Muscle layer of duodenum (tissue), 2 donors: ENCODE measurements around the gene ZBTB7A.
"Not testable (repeated sequence)": the region's sequence is repeated elsewhere in the genome, so short reads cannot be mapped to it uniquely, and the experiment has no call there.

Source experiments
- H3K27ac ChIP-seq: one replicate; pipeline ENCODE4 v1.7.0; 2013; ENCODE audit warnings: mild to moderate bottlenecking, low read length
- H3K27me3 ChIP-seq: one replicate; pipeline ENCODE4 v1.7.0; 2013; ENCODE audit warnings: low read depth, mild to moderate bottlenecking, control low read depth, low read length
- H3K36me3 ChIP-seq, 2 donors: one replicate each; pipeline ENCODE4 v1.7.0; 2013; ENCODE audit warnings: low read length in 2 of 2, control low read depth in 1 of 2, mild to moderate bottlenecking in 1 of 2; ENCODE audit not compliant: insufficient read depth in 2 of 2, control insufficient read depth in 1 of 2
- H3K4me1 ChIP-seq, 2 donors: one replicate each; pipeline ENCODE4 v1.7.0; 2013; ENCODE audit warnings: low read length in 2 of 2, mild to moderate bottlenecking in 2 of 2, control low read depth in 1 of 2, moderate library complexity in 1 of 2; ENCODE audit not compliant: insufficient read depth in 2 of 2, control insufficient read depth in 1 of 2
- H3K4me3 ChIP-seq, 2 donors: one replicate each; pipeline ENCODE4 v1.7.0; 2013; ENCODE audit warnings: low read length in 2 of 2, low read depth in 1 of 2, mild to moderate bottlenecking in 1 of 2
- H3K9me3 ChIP-seq, 2 donors: one replicate each; pipeline ENCODE4 v1.7.0; 2013; ENCODE audit warnings: low read length in 2 of 2, control low read depth in 1 of 2, mild to moderate bottlenecking in 1 of 2; ENCODE audit not compliant: control insufficient read depth in 1 of 2
- donor health status: healthy.

ZBTB7A gene

GRCh38 chr19:4007021-4007835 lies 59.5 kb downstream of the ZBTB7A start, which contains the start of gene PIAS4:
PIAS4 (plus strand) TSS chr19:4007736; CDS start chr19:4007761, 25 bp downstream.
- Histone ChIP-seq H3K4me3 (peak within 1 kb of the TSS; percentile 78 to 95), H3K9me3 (no peaks in the 10 kb centered on the region), H3K36me3 (no peaks in the 10 kb centered on the region), H3K4me1 (peaks cover 12 to 41% of the 10 kb centered on the region in 2 donors), H3K27me3 (no peaks in the 10 kb centered on the region), H3K27ac (peak within 1 kb of the TSS; percentile 63)

- not testable (repeated sequence) for H3K27me3 ChIP-seq, H3K9me3 ChIP-seq, H3K27ac ChIP-seq, H3K4me3 ChIP-seq, H3K36me3 ChIP-seq
- H3K4me1 ChIP-seq = peaks cover 12 to 30% of the 10 kb centered on the region in 2 donors
Observed at GRCh38 chr19:4005436-4005835, 61.3 kb downstream of the ZBTB7A start.

- H3K36me3 ChIP-seq, H3K4me1 ChIP-seq, H3K4me3 ChIP-seq, H3K9me3 ChIP-seq, H3K27me3 ChIP-seq, H3K27ac ChIP-seq: not testable (repeated sequence)
Observed at GRCh38 chr19:4000798-4001197, 65.9 kb downstream of the ZBTB7A start.

GRCh38 chr19:3998667-3999412 lies 67.9 kb downstream of the ZBTB7A start:
- not testable (repeated sequence) for H3K27me3 ChIP-seq, H3K36me3 ChIP-seq, H3K4me1 ChIP-seq, H3K27ac ChIP-seq, H3K9me3 ChIP-seq, H3K4me3 ChIP-seq

GRCh38 chr19:3995607-3996006 lies 71.1 kb downstream of the ZBTB7A start:
- Histone ChIP-seq H3K4me1 (no peaks in the 10 kb centered on the region), H3K27ac (no peak overlapping the region), H3K4me3 (no peak overlapping the region), H3K27me3 (no peaks in the 10 kb centered on the region), H3K9me3 (no peaks in the 10 kb centered on the region), H3K36me3 (no peaks in the 10 kb centered on the region)
